GM21737 (cell line): ENCODE measurements around the gene SMPD1.

ENCODE experiments used
- ATAC-seq: cut with Tn5 transposase; IDR thresholded peaks from one replicate; pipeline ENCODE4 v1.9.1; 2021; ENCODE audit warnings: mild to moderate bottlenecking, moderate library complexity; ENCODE audit not compliant: unreplicated experiment

The SMPD1 gene

GRCh38 chr11:6389905-6390717 is at the start of gene SMPD1:
SMPD1 (plus strand) TSS chr11:6390474; CDS start chr11:6390599, 125 bp downstream.
- peak; percentile 97 for ATAC-seq

DNA sequence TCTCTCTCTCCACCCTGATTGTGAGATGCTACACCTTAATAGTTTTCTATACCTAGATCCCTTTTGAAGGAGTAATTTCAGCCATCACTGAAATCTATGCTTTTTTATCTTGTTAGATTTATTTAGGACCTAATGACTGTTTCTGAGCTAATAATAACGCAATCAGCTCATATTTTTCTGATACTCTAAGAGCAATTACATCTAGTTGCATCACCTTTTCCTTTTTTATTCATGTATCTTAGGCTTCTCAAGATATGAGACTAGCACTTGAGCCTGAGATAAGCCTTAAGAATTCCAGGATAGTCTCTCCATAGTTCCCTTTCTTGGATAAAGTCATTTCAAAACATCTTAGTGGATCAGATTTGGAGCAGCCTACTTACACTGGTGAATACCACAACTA is 44.9 kb upstream of the SMPD1 start:
- no peak for ATAC-seq

DNA sequence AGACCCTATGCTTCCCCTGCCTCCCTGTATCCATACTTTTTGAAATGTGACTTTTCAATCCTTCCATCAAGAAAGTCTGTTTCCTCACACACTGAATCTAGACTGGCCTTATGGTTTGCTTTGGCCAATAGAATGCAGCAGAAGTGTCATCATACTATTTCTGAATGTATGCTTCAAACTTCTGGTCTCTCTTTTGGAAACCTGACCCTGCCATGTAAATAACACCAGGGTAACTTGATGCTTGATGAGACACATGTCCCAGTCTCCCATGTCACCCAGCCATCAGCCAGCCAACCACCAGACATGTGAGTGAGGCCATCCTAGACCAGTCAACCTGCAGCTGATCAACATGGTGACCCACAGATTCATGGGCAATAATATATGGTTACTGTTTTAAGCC is 40.2 kb upstream of the SMPD1 start:
- ATAC-seq, result no peak

DNA sequence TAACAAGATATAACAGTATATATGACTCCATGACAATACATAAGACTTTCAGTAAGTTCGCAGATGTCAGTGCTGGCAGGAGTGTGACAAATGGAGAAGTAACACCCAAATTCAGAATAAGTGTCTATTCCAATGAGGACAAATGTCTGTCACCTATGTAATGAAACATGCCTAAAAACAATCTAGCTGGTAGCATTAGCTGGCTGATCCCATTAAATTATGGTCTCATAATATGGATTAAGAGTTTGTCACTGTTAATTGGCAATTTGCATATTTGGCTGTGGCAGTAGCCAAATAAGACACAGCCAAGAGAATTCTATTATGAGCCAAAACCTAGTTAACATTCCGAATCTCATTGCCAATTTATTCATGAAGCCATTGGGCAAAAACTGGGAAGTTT is 39.8 kb upstream of the SMPD1 start:
- ATAC-seq, result no peak

- no peak for ATAC-seq
Measured at GRCh38 chr11:6351782-6352382, 38.4 kb upstream of the SMPD1 start.

DNA sequence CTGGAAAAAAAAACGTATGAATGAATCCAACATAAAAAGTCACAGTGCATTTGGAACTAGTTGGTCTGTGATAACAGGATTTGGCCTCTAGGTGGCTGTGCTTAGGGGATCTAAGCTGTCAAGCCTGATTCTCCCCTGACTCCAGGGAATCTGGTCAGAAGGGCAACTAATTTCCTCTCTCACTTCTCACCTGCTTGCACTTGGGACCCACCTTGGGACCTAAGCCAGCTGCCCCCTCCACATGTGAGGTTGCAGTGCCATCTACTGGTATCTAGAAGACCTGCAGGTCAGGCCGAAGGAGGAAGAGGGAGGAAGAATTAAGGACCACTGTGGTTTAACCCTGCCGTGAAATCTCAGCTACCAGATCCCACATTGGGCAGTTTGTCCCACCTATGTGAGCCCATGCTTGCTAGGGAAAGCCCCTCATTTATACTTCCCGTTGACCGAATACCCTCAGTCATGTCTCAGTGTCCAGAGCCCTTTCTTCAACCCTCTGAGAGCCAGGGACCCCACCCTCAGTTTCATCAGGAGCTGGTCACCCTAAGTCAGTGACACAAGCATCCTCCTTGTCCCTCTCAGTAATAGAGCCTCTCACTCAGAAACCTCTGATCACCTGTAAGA is 36.8 kb upstream of the SMPD1 start:
- no peak for ATAC-seq

GRCh38 chr11:6354651-6355485 is 35.4 kb upstream of the SMPD1 start:
- ATAC-seq, result no peak

DNA sequence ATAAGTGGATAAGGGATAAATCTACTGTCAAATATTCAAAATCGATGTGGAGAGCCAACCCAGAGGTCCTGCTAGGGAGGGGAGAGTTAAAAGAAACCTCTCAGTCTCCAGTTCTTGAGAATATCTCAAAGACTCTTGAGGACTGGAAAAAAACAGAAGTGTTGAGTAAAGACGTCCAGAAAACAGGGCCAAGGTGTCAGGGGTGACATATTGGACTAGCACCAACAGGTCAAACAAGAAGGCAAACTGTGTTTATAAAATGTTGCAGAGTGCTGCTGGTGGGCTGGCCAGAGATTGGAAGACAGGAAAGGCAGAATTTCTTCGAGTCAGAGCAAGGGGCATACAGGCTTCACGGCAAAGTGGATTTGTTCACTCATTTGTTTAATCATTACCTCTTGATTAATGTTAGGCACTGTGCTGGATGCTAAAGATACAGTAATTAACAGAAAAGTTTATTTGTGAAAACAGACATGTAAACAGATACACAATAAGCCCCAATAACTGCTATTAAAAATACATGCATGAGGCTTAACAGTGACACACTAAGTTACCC is 33.7 kb upstream of the SMPD1 start:
- no peak for ATAC-seq

GRCh38 chr11:6357222-6357621 is 33.1 kb upstream of the SMPD1 start:
- ATAC-seq, result no peak

- ATAC-seq, result no peak
Measured at GRCh38 chr11:6360183-6360582, 30.1 kb upstream of the SMPD1 start.

- ATAC-seq, result no peak
Measured at GRCh38 chr11:6362185-6362872, 27.9 kb upstream of the SMPD1 start.

GRCh38 chr11:6362873-6363678 is 27.2 kb upstream of the SMPD1 start:
- ATAC-seq, result peak; percentile 93

DNA sequence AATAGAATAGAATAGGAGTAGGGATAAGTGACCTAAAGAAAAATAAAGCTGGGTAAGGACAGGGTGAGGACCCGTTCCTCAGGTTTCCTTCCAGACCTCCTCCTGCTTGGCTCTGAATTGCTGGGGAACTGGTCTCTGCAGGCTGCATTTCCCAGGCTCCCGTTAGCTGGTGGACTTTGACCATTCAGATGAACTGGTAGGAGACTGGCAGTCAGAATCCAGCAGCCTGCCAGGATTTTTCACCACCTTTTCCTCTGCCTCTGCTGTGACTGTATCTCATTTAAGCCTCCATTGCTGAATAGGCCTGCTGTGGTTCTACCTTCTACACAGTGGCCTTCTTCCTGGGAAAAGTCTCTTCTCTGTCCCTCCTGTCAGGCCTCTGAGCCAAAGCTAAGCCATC is 24.6 kb upstream of the SMPD1 start:
- no peak for ATAC-seq

- ATAC-seq, result no peak
Measured at GRCh38 chr11:6371825-6372224, 18.4 kb upstream of the SMPD1 start.

DNA sequence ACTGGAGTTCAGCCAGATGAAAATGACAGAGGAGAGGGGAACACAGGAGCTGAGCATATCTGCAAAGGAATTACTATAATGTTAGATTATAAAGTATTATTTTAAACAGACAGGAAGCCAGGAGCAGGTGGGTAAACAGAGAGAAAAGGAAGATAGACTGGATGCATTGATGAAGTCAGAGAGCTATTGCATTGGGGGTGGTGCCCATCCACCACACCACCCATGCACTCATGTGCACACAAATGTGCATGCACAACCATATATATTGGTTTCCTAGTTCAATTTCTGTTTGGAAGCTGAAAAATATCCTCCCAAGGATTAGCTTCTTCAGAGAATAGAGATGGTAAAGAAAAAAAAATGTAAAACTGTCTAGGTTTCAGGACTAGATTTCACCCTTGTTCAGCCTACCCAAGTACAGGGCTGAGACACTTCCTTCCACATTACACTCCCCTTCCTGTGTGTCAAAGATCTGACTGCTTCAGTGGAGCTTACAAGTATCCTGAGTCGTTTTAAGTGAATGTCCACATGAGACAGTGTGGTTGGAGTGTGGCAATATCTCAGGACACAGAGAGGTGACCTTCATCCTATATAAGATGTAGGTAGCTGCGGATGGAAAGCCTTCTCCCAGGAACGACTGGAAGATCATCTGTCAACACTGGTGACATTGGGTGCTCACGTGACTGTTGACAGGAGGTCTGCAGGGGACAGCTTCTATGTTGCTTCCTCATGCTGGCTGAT is 12.2 kb upstream of the SMPD1 start:
- ATAC-seq, result no peak

GRCh38 chr11:6378640-6378989 is 11.7 kb upstream of the SMPD1 start:
- no peak for ATAC-seq

DNA sequence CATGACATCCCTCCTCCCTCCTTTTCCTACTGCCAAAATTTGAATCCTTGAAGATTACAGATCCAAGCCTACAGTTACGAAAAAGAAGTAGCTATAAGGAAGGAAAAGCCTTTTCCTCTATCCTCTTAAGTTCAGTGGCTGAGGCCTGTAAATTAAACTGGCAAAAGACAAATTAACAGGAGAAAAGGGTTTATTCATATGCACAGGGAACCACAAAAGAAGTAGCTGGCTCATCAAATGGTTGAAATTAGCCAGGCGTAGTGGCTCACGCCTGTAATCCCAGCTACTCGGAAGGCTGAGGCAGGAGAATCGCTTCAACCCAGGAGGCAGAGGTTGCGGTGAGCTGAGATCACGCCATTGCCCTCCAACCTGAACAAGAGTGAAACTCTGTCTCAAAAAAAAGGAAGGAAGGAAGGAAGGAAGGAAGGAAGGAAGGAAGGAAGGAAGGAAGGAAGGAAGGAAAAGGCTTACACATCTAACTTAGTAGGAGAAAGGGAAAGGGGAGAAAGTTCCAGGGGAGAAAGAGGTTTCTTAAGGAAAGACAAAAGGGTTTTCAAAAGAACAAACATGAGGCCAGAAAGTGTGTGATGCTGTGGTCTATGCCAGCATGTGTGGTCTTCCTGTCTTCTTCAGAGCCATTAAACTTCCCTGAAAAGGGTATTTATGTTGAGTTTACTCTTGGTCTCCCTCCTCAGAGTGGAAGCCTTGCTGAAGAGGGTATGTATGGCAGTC is 5.1 kb upstream of the SMPD1 start:
- ATAC-seq, result no peak
